HepG2 (cell line): ENCODE measurements around the gene CDK2AP2. TPM values are rescaled to one million over a fixed set of nuclear protein-coding genes. Genes with fewer than 3 reads are reported as not detected.

Source experiments
- AFF4 ChIP-seq: sonication (generic); formaldehyde crosslinking; IDR thresholded peaks from 2 replicates; pipeline ENCODE4 v1.4.0; 2020; ENCODE audit warnings: missing genetic modification reagents
- E2F5 ChIP-seq: sonication (generic); formaldehyde crosslinking; conservative IDR thresholded peaks from 2 replicates; pipeline ENCODE4 v1.4.0; 2020; ENCODE audit warnings: missing genetic modification reagents
- EHMT2 ChIP-seq: fragments of 200-600 bp; sonication (generic); IDR thresholded peaks from 2 replicates; pipeline ENCODE4 v1.7.0; 2017; ENCODE audit warnings: antibody characterized with exemption, low read depth, low read length, borderline replicate concordance
- ELF1 ChIP-seq: sonication (generic); formaldehyde crosslinking; IDR thresholded peaks from 2 replicates; pipeline ENCODE4 v1.4.0; 2020; ENCODE audit warnings: missing genetic modification reagents
- ELF3 ChIP-seq: IDR thresholded peaks from 2 replicates; pipeline ENCODE4 v1.6.1; 2016; ENCODE audit warnings: missing genetic modification reagents, missing compliant biosample characterization
- HNF4G ChIP-seq, 2 experiments: sonication (generic) in 1 of 2; formaldehyde crosslinking in 1 of 2; IDR thresholded peaks; 2 replicates each; pipeline versions ENCODE4 v1.4.0 to v1.6.1; 2011 to 2020; ENCODE audit warnings: borderline replicate concordance in 2 of 2, low read depth in 2 of 2, mild to moderate bottlenecking in 2 of 2, low read length in 1 of 2, missing genetic modification reagents in 1 of 2, moderate library complexity in 1 of 2
- HOXA9 ChIP-seq: sonication (generic); formaldehyde crosslinking; IDR thresholded peaks from 2 replicates; pipeline ENCODE4 v1.8.1; 2022; ENCODE audit warnings: missing genetic modification reagents, mild to moderate bottlenecking, moderate library complexity, borderline replicate concordance
- HOXD1 ChIP-seq: sonication (generic); formaldehyde crosslinking; IDR thresholded peaks from 2 replicates; pipeline ENCODE4 v1.5.0; 2020; ENCODE audit warnings: missing genetic modification reagents
- MAFK ChIP-seq, 2 experiments: IDR thresholded peaks in 1 of 2; conservative IDR thresholded peaks in 1 of 2; 2 replicates each; pipeline ENCODE4 v1.6.1; 2011; ENCODE audit warnings: improper control_type of control experiment in 2 of 2, low read length in 2 of 2
- NFYB ChIP-seq: sonication (generic); formaldehyde crosslinking; IDR thresholded peaks from 2 replicates; pipeline ENCODE4 v1.4.0; 2020; ENCODE audit warnings: missing genetic modification reagents
- PCBP2 ChIP-seq: fragments of 200-400 bp; formaldehyde crosslinking; optimal IDR thresholded peaks from 2 replicates; pipeline ENCODE3; 2018; ENCODE audit warnings: low read length, low read depth; ENCODE audit not compliant: poor library complexity, severe bottlenecking
- RBM22 ChIP-seq: fragments of 200-400 bp; formaldehyde crosslinking; optimal IDR thresholded peaks from 2 replicates; pipeline ENCODE3; 2017; ENCODE audit warnings: mild to moderate bottlenecking, low read length, moderate library complexity
- REL ChIP-seq: sonication (generic); formaldehyde crosslinking; conservative IDR thresholded peaks from 2 replicates; pipeline ENCODE4 v1.8.0; 2022; ENCODE audit warnings: mild to moderate bottlenecking, missing genetic modification reagents, moderate library complexity
- SAP130 ChIP-seq: IDR thresholded peaks from 2 replicates; pipeline ENCODE4 v1.6.1; 2016; ENCODE audit warnings: low read depth
- TRAFD1 ChIP-seq: sonication (generic); formaldehyde crosslinking; IDR thresholded peaks from 2 replicates; pipeline ENCODE4 v1.5.1; 2020; ENCODE audit warnings: missing genetic modification reagents, mild to moderate bottlenecking, borderline replicate concordance
- ZKSCAN5 ChIP-seq: sonication (generic); formaldehyde crosslinking; IDR thresholded peaks from 2 replicates; pipeline ENCODE4 v1.5.1; 2020; ENCODE audit warnings: mild to moderate bottlenecking, missing genetic modification reagents
- ZNF317 ChIP-seq: sonication (generic); formaldehyde crosslinking; IDR thresholded peaks from 2 replicates; pipeline ENCODE4 v1.5.0; 2020; ENCODE audit warnings: mild to moderate bottlenecking, missing genetic modification reagents
- ZNF414 ChIP-seq: sonication (generic); formaldehyde crosslinking; IDR thresholded peaks from 2 replicates; pipeline ENCODE4 v1.5.0; 2020; ENCODE audit warnings: missing genetic modification reagents
- ZNF737 ChIP-seq: sonication (generic); formaldehyde crosslinking; IDR thresholded peaks from 2 replicates; pipeline ENCODE4 v1.5.0; 2020; ENCODE audit warnings: missing genetic modification reagents, mild to moderate bottlenecking, borderline replicate concordance
- ZNF766 ChIP-seq: sonication (generic); formaldehyde crosslinking; IDR thresholded peaks from 2 replicates; pipeline ENCODE4 v1.5.0; 2020; ENCODE audit warnings: missing genetic modification reagents, borderline replicate concordance
- ZNF816 ChIP-seq: sonication (generic); formaldehyde crosslinking; IDR thresholded peaks from 2 replicates; pipeline ENCODE4 v1.8.0; 2022; ENCODE audit warnings: missing genetic modification reagents, mild to moderate bottlenecking, borderline replicate concordance
- ZSCAN29 ChIP-seq: sonication (generic); formaldehyde crosslinking; conservative IDR thresholded peaks from 2 replicates; pipeline ENCODE4 v1.4.0; 2020; ENCODE audit warnings: mild to moderate bottlenecking, missing genetic modification reagents
- polyA plus RNA-seq, 8 experiments: library from polyadenylated mRNA; depleted of rRNA in 3 of 8; stranded (reverse) in 7 of 8; unstranded in 1 of 8; fragments of >200 nt; fragmentation: Illumina TruSeq in 4 of 8; extraction: Trizol in 4 of 8; gene quantifications; 2 replicates each; pipeline versions ENCODE4 v1.2.1 to v1.2.3, GENCODE V29; 2011 to 2016; ENCODE audit warnings: low read depth in 4 of 8, missing spikeins in 1 of 8, mixed read lengths in 1 of 8; ENCODE audit not compliant: insufficient read depth in 1 of 8
- total RNA-seq, 5 experiments: library from RNA; depleted of rRNA; stranded (reverse); fragments of >200 nt; fragmentation: Illumina TruSeq; extraction: Trizol; gene quantifications; 2 replicates each; pipeline ENCODE4 v1.2.3, GENCODE V29; 2016; ENCODE audit warnings: low read depth in 1 of 5

Gene CDK2AP2
- total and polyA plus RNA-seq, 2 of the 13 experiments (the other 11 are each of a cell fraction or from before 2014, with no cell fraction given) = 15.0 to 23.2 TPM

- TF ChIP-seq TRAFD1 = no peak
- no peak for TF ChIP-seq REL (CRISPR knock-in tag)
- peak; percentile 25; the same call in 1 of the 2 replicates for TF ChIP-seq ELF1 (CRISPR knock-in tag)
- peak; percentile 55; the same call in 1 of the 2 replicates for TF ChIP-seq ELF3 (CRISPR knock-in tag)
- TF ChIP-seq RBM22 = no peak
- TF ChIP-seq HOXA9 (CRISPR knock-in tag) = no peak
- TF ChIP-seq ZNF414 (CRISPR knock-in tag) = no peak
- no peak for TF ChIP-seq ZKSCAN5 (CRISPR knock-in tag)
- no peak for TF ChIP-seq EHMT2
- no peak for TF ChIP-seq AFF4
- no peak for TF ChIP-seq E2F5 (CRISPR knock-in tag)
- TF ChIP-seq ZNF816 (CRISPR knock-in tag) = no peak
- TF ChIP-seq ZSCAN29 (CRISPR knock-in tag) = no peak
- TF ChIP-seq ZNF737 (CRISPR knock-in tag) = no peak
- TF ChIP-seq ZNF766 (CRISPR knock-in tag) = no peak; the same call in 1 of the 2 replicates
- no peak for TF ChIP-seq ZNF317
- TF ChIP-seq HNF4G (IDR thresholded peaks at IDR 0.05; ENCODE audit: borderline replicate concordance, low read depth, low read length) = no peak
- TF ChIP-seq HNF4G (CRISPR knock-in tag; IDR thresholded peaks at IDR 0.05; ENCODE audit: borderline replicate concordance, low read depth) = no peak
- TF ChIP-seq HOXD1 (CRISPR knock-in tag) = peak; percentile 89; the same call in 1 of the 2 replicates
- no peak for TF ChIP-seq NFYB
- TF ChIP-seq MAFK (conservative IDR thresholded peaks at IDR 0.05 in 1 of 2, IDR thresholded peaks at IDR 0.05 in 1 of 2; ENCODE audit: low read length in 2 of 2) = no peak
- TF ChIP-seq PCBP2 = no peak
- TF ChIP-seq SAP130 (CRISPR knock-in tag) = peak; percentile 91
Observed at GRCh38 chr11:67468759-67469507, 39.0 kb downstream of the CDK2AP2 start, which contains the start of gene TMEM134 (continued).
